ENCODE data around the gene CNTNAP5.

GRCh38 chr2:124323321-124323720 is 298.2 kb downstream of the CNTNAP5 start:
- TF ChIP-seq, protein P1, sequence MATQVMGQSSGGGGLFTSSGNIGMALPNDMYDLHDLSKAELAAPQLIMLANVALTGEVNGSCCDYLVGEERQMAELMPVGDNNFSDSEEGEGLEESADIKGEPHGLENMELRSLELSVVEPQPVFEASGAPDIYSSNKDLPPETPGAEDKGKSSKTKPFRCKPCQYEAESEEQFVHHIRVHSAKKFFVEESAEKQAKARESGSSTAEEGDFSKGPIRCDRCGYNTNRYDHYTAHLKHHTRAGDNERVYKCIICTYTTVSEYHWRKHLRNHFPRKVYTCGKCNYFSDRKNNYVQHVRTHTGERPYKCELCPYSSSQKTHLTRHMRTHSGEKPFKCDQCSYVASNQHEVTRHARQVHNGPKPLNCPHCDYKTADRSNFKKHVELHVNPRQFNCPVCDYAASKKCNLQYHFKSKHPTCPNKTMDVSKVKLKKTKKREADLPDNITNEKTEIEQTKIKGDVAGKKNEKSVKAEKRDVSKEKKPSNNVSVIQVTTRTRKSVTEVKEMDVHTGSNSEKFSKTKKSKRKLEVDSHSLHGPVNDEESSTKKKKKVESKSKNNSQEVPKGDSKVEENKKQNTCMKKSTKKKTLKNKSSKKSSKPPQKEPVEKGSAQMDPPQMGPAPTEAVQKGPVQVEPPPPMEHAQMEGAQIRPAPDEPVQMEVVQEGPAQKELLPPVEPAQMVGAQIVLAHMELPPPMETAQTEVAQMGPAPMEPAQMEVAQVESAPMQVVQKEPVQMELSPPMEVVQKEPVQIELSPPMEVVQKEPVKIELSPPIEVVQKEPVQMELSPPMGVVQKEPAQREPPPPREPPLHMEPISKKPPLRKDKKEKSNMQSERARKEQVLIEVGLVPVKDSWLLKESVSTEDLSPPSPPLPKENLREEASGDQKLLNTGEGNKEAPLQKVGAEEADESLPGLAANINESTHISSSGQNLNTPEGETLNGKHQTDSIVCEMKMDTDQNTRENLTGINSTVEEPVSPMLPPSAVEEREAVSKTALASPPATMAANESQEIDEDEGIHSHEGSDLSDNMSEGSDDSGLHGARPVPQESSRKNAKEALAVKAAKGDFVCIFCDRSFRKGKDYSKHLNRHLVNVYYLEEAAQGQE (IDR thresholded peaks at IDR 0.05; ENCODE audit: insufficient read depth in 1 of 2, low read depth in 2 of 2, low read length in 1 of 2), result no peak
- TF ChIP-seq SIN3A (IDR thresholded peaks at IDR 0.05; ENCODE audit: borderline replicate concordance, insufficient read depth, low read depth, low read length), result no peak
- TF ChIP-seq, protein P2, sequence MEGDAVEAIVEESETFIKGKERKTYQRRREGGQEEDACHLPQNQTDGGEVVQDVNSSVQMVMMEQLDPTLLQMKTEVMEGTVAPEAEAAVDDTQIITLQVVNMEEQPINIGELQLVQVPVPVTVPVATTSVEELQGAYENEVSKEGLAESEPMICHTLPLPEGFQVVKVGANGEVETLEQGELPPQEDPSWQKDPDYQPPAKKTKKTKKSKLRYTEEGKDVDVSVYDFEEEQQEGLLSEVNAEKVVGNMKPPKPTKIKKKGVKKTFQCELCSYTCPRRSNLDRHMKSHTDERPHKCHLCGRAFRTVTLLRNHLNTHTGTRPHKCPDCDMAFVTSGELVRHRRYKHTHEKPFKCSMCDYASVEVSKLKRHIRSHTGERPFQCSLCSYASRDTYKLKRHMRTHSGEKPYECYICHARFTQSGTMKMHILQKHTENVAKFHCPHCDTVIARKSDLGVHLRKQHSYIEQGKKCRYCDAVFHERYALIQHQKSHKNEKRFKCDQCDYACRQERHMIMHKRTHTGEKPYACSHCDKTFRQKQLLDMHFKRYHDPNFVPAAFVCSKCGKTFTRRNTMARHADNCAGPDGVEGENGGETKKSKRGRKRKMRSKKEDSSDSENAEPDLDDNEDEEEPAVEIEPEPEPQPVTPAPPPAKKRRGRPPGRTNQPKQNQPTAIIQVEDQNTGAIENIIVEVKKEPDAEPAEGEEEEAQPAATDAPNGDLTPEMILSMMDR (IDR thresholded peaks at IDR 0.05), result no peak
